Spleen (tissue), 7 donors: ENCODE data around the gene RNASE2.

Experiments
- POLR2A ChIP-seq, 3 donors: fragments of 450-650 bp; IDR thresholded peaks; one replicate each; pipeline ENCODE4 v1.5.1; 2017; ENCODE audit warnings: antibody characterized with exemption in 3 of 3, mild to moderate bottlenecking in 1 of 3
- POLR2AphosphoS5 ChIP-seq, 3 donors: sonication (generic); formaldehyde crosslinking; IDR thresholded peaks; one replicate each; pipeline ENCODE4 v1.5.1; 2017; ENCODE audit warnings: antibody characterized with exemption in 3 of 3
- TF ChIP-seq, protein P1 (sequence below), 11 experiments: fragments of 200-600 bp in 7 of 11; fragments of 450-650 bp in 4 of 11; sonication (generic) in 4 of 11; IDR thresholded peaks in 8 of 11; conservative IDR thresholded peaks in 3 of 11; 1 replicate in 7 of 11; 2 replicates in 4 of 11; pipeline versions ENCODE4 v1.4.0 to v1.8.0; 2016 to 2021; ENCODE audit warnings: antibody characterized with exemption in 11 of 11, inconsistent platforms in 4 of 11, mild to moderate bottlenecking in 1 of 11
- donor health status: DM: no; HTN: no; CAD: no; lungs with moderate emphysema.
- donor health status: DM: no; HTN: no; CAD: no.
- donor health status: DM: no; HTN: no; CAD: no.

DNA sequence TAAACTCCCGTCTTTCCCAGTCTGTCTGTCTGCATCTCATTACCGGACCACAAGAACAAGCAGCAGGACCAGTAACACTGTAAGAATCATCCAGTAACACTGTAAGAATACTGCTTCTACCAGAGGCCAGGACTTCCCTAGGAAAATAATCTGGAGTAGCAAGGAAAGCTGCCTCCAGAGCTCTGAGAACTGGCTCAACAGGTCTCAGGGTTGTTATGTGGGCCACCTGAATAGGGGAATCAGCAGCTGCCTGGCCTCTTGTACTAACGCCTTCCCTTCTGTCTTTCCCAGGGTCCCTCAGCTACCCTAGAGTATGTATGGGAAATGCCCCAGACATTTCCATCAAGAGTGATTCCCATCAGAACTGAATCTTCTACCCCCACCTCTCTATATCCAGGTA, 42.9 kb downstream of the RNASE2 start:
- TF ChIP-seq POLR2AphosphoS5 (IDR thresholded peaks at IDR 0.05) (no peak), POLR2A (IDR thresholded peaks at IDR 0.05) (no peak)
- TF ChIP-seq, protein P1, sequence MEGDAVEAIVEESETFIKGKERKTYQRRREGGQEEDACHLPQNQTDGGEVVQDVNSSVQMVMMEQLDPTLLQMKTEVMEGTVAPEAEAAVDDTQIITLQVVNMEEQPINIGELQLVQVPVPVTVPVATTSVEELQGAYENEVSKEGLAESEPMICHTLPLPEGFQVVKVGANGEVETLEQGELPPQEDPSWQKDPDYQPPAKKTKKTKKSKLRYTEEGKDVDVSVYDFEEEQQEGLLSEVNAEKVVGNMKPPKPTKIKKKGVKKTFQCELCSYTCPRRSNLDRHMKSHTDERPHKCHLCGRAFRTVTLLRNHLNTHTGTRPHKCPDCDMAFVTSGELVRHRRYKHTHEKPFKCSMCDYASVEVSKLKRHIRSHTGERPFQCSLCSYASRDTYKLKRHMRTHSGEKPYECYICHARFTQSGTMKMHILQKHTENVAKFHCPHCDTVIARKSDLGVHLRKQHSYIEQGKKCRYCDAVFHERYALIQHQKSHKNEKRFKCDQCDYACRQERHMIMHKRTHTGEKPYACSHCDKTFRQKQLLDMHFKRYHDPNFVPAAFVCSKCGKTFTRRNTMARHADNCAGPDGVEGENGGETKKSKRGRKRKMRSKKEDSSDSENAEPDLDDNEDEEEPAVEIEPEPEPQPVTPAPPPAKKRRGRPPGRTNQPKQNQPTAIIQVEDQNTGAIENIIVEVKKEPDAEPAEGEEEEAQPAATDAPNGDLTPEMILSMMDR (IDR thresholded peaks at IDR 0.05 in 8 of 11, conservative IDR thresholded peaks at IDR 0.05 in 3 of 11), result no peak
